SK-MEL-5 (cell line): Measurements from ENCODE around the gene NPAS1. TPM values are rescaled to one million over a fixed set of nuclear protein-coding genes. Genes with fewer than 3 reads are reported as not detected.
"Not testable (repeated sequence)": the region's sequence is repeated elsewhere in the genome, so short reads cannot be mapped to it uniquely, and the experiment has no call there.

Experiments used
- DNase-seq: peaks from one replicate; pipeline ENCODE4 v3.0.0-alpha.2; 2016; ENCODE audit warnings: low read depth, low spot score
- in situ Hi-C: cut with HindIII; loops from 2 replicates; pipeline ENCODE4 v1.10.0; 2016; ENCODE audit warnings: low sequenced_read_pairs, high pct_unique_total_duplicates, low pct_unique_long_range_greater_than_20kb
- total RNA-seq: library from RNA; depleted of rRNA; stranded (reverse); fragments of >200 nt; shearing (Covaris generic); gene quantifications from 2 replicates; pipeline ENCODE4 v1.2.3, GENCODE V29; 2014

NPAS1 gene
- total RNA-seq, 1 experiment from 2014 or later: 2.0 TPM

GRCh38 chr19:47032171-47032811 is 12.7 kb downstream of the NPAS1 start:
- in situ Hi-C loops: no loop called here
- peak; percentile 44 for DNase-seq

GRCh38 chr19:47035127-47036096 is 15.8 kb downstream of the NPAS1 start:
- in situ Hi-C loops: no loop called here
- DNase-seq: peak; percentile 78

GRCh38 chr19:47036097-47036651 is 16.5 kb downstream of the NPAS1 start:
- DNase-seq: no peak
- in situ Hi-C loops: no loop called here

GRCh38 chr19:47037766-47038165 is 18.1 kb downstream of the NPAS1 start:
- no peak for DNase-seq
- in situ Hi-C loops: no loop called here

GRCh38 chr19:47039239-47039874 is 19.7 kb downstream of the NPAS1 start:
- in situ Hi-C loops: no loop called here
- DNase-seq: no peak

GRCh38 chr19:47040869-47041268 is 21.2 kb downstream of the NPAS1 start:
- no peak for DNase-seq
- in situ Hi-C loops: no loop called here

GRCh38 chr19:47044946-47045866 is 25.6 kb downstream of the NPAS1 start:
- in situ Hi-C loops: no loop called here
- DNase-seq: no peak

GRCh38 chr19:47045867-47046470 is 26.3 kb downstream of the NPAS1 start:
- in situ Hi-C loops: no loop called here
- DNase-seq: no peak

GRCh38 chr19:47047272-47047762 is 27.7 kb downstream of the NPAS1 start:
- DNase-seq: no peak
- in situ Hi-C loops: no loop called here

- in situ Hi-C loops: no loop called here
- peak; percentile 88 for DNase-seq
Measured at GRCh38 chr19:47047763-47048405, 28.2 kb downstream of the NPAS1 start.

GRCh38 chr19:47049307-47049700 is 29.7 kb downstream of the NPAS1 start:
- in situ Hi-C loops: no loop called here

GRCh38 chr19:47050562-47050961 is 30.9 kb downstream of the NPAS1 start:
- in situ Hi-C loops, DNase-seq: not testable (repeated sequence)

More at GRCh38 chr19:47049307-47049700, 29.7 kb downstream of the NPAS1 start:
- no peak for DNase-seq

GRCh38 chr19:47056411-47056810 is 36.8 kb downstream of the NPAS1 start:
- in situ Hi-C loops: no loop called here
- no peak for DNase-seq

GRCh38 chr19:47057328-47057727 is 37.7 kb downstream of the NPAS1 start:
- DNase-seq: no peak
- in situ Hi-C loops: no loop called here

- in situ Hi-C loops: no loop called here
Measured at GRCh38 chr19:47058621-47059022, 39.0 kb downstream of the NPAS1 start.

GRCh38 chr19:47063874-47064273 is 44.2 kb downstream of the NPAS1 start:
- DNase-seq: no peak
- in situ Hi-C loops: no loop called here

More at GRCh38 chr19:47058621-47059022, 39.0 kb downstream of the NPAS1 start:
- DNase-seq: no peak
